ENCODE results near the gene HSPA12A. TPM values are rescaled to one million over a fixed set of nuclear protein-coding genes. Genes with fewer than 3 reads are reported as not detected.

HSPA12A gene
- total RNA-seq, 1 donor from 2014 or later = 7.4 TPM

GRCh38 chr10:116621476-116621875 lies 120.9 kb downstream of the HSPA12A start:
- DNase-seq = no peak
- intact Hi-C loops (cut with DNase I) = no loop called here
- ATAC-seq = no peak
- Histone ChIP-seq H3K36me3 (no peaks in the 10 kb centered on the region), H3K9me3 (no peaks in the 10 kb centered on the region), H3K27me3 (no peaks in the 10 kb centered on the region), H3K4me3 (no peak overlapping the region), H3K4me1 (no peaks in the 10 kb centered on the region), H3K27ac (no peak overlapping the region)
- TF ChIP-seq, protein P1, sequence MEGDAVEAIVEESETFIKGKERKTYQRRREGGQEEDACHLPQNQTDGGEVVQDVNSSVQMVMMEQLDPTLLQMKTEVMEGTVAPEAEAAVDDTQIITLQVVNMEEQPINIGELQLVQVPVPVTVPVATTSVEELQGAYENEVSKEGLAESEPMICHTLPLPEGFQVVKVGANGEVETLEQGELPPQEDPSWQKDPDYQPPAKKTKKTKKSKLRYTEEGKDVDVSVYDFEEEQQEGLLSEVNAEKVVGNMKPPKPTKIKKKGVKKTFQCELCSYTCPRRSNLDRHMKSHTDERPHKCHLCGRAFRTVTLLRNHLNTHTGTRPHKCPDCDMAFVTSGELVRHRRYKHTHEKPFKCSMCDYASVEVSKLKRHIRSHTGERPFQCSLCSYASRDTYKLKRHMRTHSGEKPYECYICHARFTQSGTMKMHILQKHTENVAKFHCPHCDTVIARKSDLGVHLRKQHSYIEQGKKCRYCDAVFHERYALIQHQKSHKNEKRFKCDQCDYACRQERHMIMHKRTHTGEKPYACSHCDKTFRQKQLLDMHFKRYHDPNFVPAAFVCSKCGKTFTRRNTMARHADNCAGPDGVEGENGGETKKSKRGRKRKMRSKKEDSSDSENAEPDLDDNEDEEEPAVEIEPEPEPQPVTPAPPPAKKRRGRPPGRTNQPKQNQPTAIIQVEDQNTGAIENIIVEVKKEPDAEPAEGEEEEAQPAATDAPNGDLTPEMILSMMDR (IDR thresholded peaks at IDR 0.05) = no peak

Other genes starting within 250 kb of the HSPA12A start
- not detected for gene PNLIP, start 196.6 kb downstream of the HSPA12A start, total RNA-seq
- not detected for gene PNLIPRP1, start 151.6 kb downstream of the HSPA12A start, total RNA-seq
- not detected for gene PNLIPRP2, start 121.6 kb downstream of the HSPA12A start, total RNA-seq
- not detected for gene ENO4, start 106.9 kb upstream of the HSPA12A start, total RNA-seq

All from upper lobe of right lung (tissue), 1 donor.